ENCODE measurements around the gene CA6.
A peak's percentile ranks its signal among the peaks of the same experiment; 100 is the strongest.
"Not testable (repeated sequence)": the region's sequence is repeated elsewhere in the genome, so short reads cannot be mapped to it uniquely, and the experiment has no call there.

The CA6 gene

GRCh38 chr1:8910331-8910730 lies 35.3 kb upstream of the CA6 start:
- no CpG with 5 or more reads among the region's 3 CpGs for WGBS
- Histone ChIP-seq H3K4me3 (ENCODE audit: low read length) (no peak overlapping the region), H3K9me3 (ENCODE audit: insufficient read depth, low read depth, low read length) (peaks cover 3% of the 10 kb centered on the region), H3K27me3 (ENCODE audit: insufficient read depth, low read length) (no peaks in the 10 kb centered on the region), H3K36me3 (ENCODE audit: insufficient read depth, low read length) (no peaks in the 10 kb centered on the region), H3K4me1 (ENCODE audit: insufficient read depth, low read length) (peaks cover 21% of the 10 kb centered on the region; the same call in 1 of the 2 replicates), H3K27ac (ENCODE audit: low read depth, low read length) (no peak overlapping the region), H3K9ac (ENCODE audit: low read depth, low read length) (no peak overlapping the region)

- Histone ChIP-seq H3K27me3 (ENCODE audit: insufficient read depth, low read length) (no peaks in the 10 kb centered on the region), H3K4me1 (ENCODE audit: insufficient read depth, low read length) (peaks cover 26% of the 10 kb centered on the region), H3K27ac (ENCODE audit: low read depth, low read length) (peak overlapping the region; percentile 9; the same call in 1 of the 2 replicates), H3K9ac (ENCODE audit: low read depth, low read length) (no peak overlapping the region), H3K9me3 (ENCODE audit: insufficient read depth, low read depth, low read length) (peaks cover 3% of the 10 kb centered on the region), H3K36me3 (ENCODE audit: insufficient read depth, low read length) (no peaks in the 10 kb centered on the region), H3K4me3 (ENCODE audit: low read length) (no peak overlapping the region)
- 74% methylated on average over 6 of the region's 6 CpGs for WGBS
Measured at GRCh38 chr1:8910914-8911313, 34.8 kb upstream of the CA6 start.

- WGBS = 74% methylated on average over 9 of the region's 17 CpGs
- H3K27ac ChIP-seq (ENCODE audit: low read depth, low read length) = peak overlapping the region; percentile 74; the same call in 1 of the 2 replicates
Measured at GRCh38 chr1:8911416-8912309, 34.0 kb upstream of the CA6 start.

GRCh38 chr1:8913457-8913856 lies 32.2 kb upstream of the CA6 start:
- H3K4me3 ChIP-seq (ENCODE audit: low read length) = no peak overlapping the region
- H3K27ac ChIP-seq (ENCODE audit: low read depth, low read length) = no peak overlapping the region; the same call in 1 of the 2 replicates
- no peak overlapping the region for H3K9ac ChIP-seq (ENCODE audit: low read depth, low read length)
- WGBS = 91% methylated on average over 9 of the region's 9 CpGs
- peaks cover 22% of the 10 kb centered on the region for H3K4me1 ChIP-seq (ENCODE audit: insufficient read depth, low read length)
- peaks cover 3% of the 10 kb centered on the region for H3K9me3 ChIP-seq (ENCODE audit: insufficient read depth, low read depth, low read length)
- no peaks in the 10 kb centered on the region for H3K36me3 ChIP-seq (ENCODE audit: insufficient read depth, low read length)
- no peaks in the 10 kb centered on the region for H3K27me3 ChIP-seq (ENCODE audit: insufficient read depth, low read length)

More at GRCh38 chr1:8911416-8912309, 34.0 kb upstream of the CA6 start:
- Histone ChIP-seq H3K4me1 (ENCODE audit: insufficient read depth, low read length) (peaks cover 29% of the 10 kb centered on the region), H3K36me3 (ENCODE audit: insufficient read depth, low read length) (no peaks in the 10 kb centered on the region), H3K4me3 (ENCODE audit: low read length) (no peak overlapping the region), H3K27me3 (ENCODE audit: insufficient read depth, low read length) (no peaks in the 10 kb centered on the region), H3K9ac (ENCODE audit: low read depth, low read length) (no peak overlapping the region), H3K9me3 (ENCODE audit: insufficient read depth, low read depth, low read length) (peaks cover 3% of the 10 kb centered on the region)

GRCh38 chr1:8914466-8914865 lies 31.2 kb upstream of the CA6 start:
- H3K4me3 ChIP-seq (ENCODE audit: low read length) = no peak overlapping the region
- no peaks in the 10 kb centered on the region for H3K27me3 ChIP-seq (ENCODE audit: insufficient read depth, low read length)
- H3K9me3 ChIP-seq (ENCODE audit: insufficient read depth, low read depth, low read length) = peaks cover 3% of the 10 kb centered on the region
- 68% methylated on average over 7 of the region's 7 CpGs for WGBS
- no peaks in the 10 kb centered on the region for H3K36me3 ChIP-seq (ENCODE audit: insufficient read depth, low read length)
- no peak overlapping the region for H3K9ac ChIP-seq (ENCODE audit: low read depth, low read length)
- peak overlapping the region; percentile 16; the same call in 1 of the 2 replicates for H3K27ac ChIP-seq (ENCODE audit: low read depth, low read length)
- peaks cover 20% of the 10 kb centered on the region for H3K4me1 ChIP-seq (ENCODE audit: insufficient read depth, low read length)

GRCh38 chr1:8915446-8915845 lies 30.2 kb upstream of the CA6 start:
- peak overlapping the region; percentile 16; the same call in 1 of the 2 replicates for H3K27ac ChIP-seq (ENCODE audit: low read depth, low read length)
- no peak overlapping the region for H3K9ac ChIP-seq (ENCODE audit: low read depth, low read length)
- no peaks in the 10 kb centered on the region for H3K36me3 ChIP-seq (ENCODE audit: insufficient read depth, low read length)
- peaks cover 20% of the 10 kb centered on the region for H3K4me1 ChIP-seq (ENCODE audit: insufficient read depth, low read length)
- peaks cover 3% of the 10 kb centered on the region for H3K9me3 ChIP-seq (ENCODE audit: insufficient read depth, low read depth, low read length)
- no peak overlapping the region for H3K4me3 ChIP-seq (ENCODE audit: low read length)
- WGBS = 11% methylated on average over 3 of the region's 3 CpGs
- H3K27me3 ChIP-seq (ENCODE audit: insufficient read depth, low read length) = no peaks in the 10 kb centered on the region

GRCh38 chr1:8917536-8917935 lies 28.1 kb upstream of the CA6 start:
- not testable (repeated sequence) for H3K36me3 ChIP-seq (ENCODE audit: insufficient read depth, low read length); H3K4me3 ChIP-seq (ENCODE audit: low read length); H3K9ac ChIP-seq (ENCODE audit: low read depth, low read length); H3K27ac ChIP-seq (ENCODE audit: low read depth, low read length); H3K27me3 ChIP-seq (ENCODE audit: insufficient read depth, low read length); H3K9me3 ChIP-seq (ENCODE audit: insufficient read depth, low read depth, low read length)
- peaks cover 20% of the 10 kb centered on the region for H3K4me1 ChIP-seq (ENCODE audit: insufficient read depth, low read length)
- 95% methylated on average over 10 of the region's 10 CpGs for WGBS

- no peaks in the 10 kb centered on the region for H3K9me3 ChIP-seq (ENCODE audit: insufficient read depth, low read depth, low read length)
- 93% methylated on average over 9 of the region's 9 CpGs for WGBS
- no peak overlapping the region for H3K4me3 ChIP-seq (ENCODE audit: low read length)
- no peak overlapping the region for H3K27ac ChIP-seq (ENCODE audit: low read depth, low read length)
- H3K9ac ChIP-seq (ENCODE audit: low read depth, low read length) = no peak overlapping the region
- H3K36me3 ChIP-seq (ENCODE audit: insufficient read depth, low read length) = no peaks in the 10 kb centered on the region
- H3K4me1 ChIP-seq (ENCODE audit: insufficient read depth, low read length) = no peaks in the 10 kb centered on the region
- H3K27me3 ChIP-seq (ENCODE audit: insufficient read depth, low read length) = no peaks in the 10 kb centered on the region
Measured at GRCh38 chr1:8922962-8923361, 22.7 kb upstream of the CA6 start.

- no peaks in the 10 kb centered on the region for H3K36me3 ChIP-seq (ENCODE audit: insufficient read depth, low read length)
- H3K27me3 ChIP-seq (ENCODE audit: insufficient read depth, low read length) = no peaks in the 10 kb centered on the region
- no peak overlapping the region for H3K9ac ChIP-seq (ENCODE audit: low read depth, low read length)
- H3K27ac ChIP-seq (ENCODE audit: low read depth, low read length) = no peak overlapping the region
- H3K4me1 ChIP-seq (ENCODE audit: insufficient read depth, low read length) = no peaks in the 10 kb centered on the region
- WGBS = 87% methylated on average over 2 of the region's 2 CpGs
- no peak overlapping the region for H3K4me3 ChIP-seq (ENCODE audit: low read length)
- no peaks in the 10 kb centered on the region for H3K9me3 ChIP-seq (ENCODE audit: insufficient read depth, low read depth, low read length)
Measured at GRCh38 chr1:8925406-8925805, 20.3 kb upstream of the CA6 start.

- Histone ChIP-seq H3K9me3 (ENCODE audit: insufficient read depth, low read depth, low read length) (no peaks in the 10 kb centered on the region), H3K36me3 (ENCODE audit: insufficient read depth, low read length) (no peaks in the 10 kb centered on the region), H3K27ac (ENCODE audit: low read depth, low read length) (no peak overlapping the region), H3K4me3 (ENCODE audit: low read length) (no peak overlapping the region), H3K27me3 (ENCODE audit: insufficient read depth, low read length) (no peaks in the 10 kb centered on the region), H3K9ac (ENCODE audit: low read depth, low read length) (no peak overlapping the region), H3K4me1 (ENCODE audit: insufficient read depth, low read length) (no peaks in the 10 kb centered on the region)
- WGBS = 92% methylated on average over 9 of the region's 9 CpGs
Measured at GRCh38 chr1:8925960-8926359, 19.7 kb upstream of the CA6 start.

- no peak overlapping the region for H3K27ac ChIP-seq (ENCODE audit: low read depth, low read length)
- no peaks in the 10 kb centered on the region for H3K27me3 ChIP-seq (ENCODE audit: insufficient read depth, low read length)
- no peak overlapping the region for H3K9ac ChIP-seq (ENCODE audit: low read depth, low read length)
- H3K9me3 ChIP-seq (ENCODE audit: insufficient read depth, low read depth, low read length) = no peaks in the 10 kb centered on the region
- H3K36me3 ChIP-seq (ENCODE audit: insufficient read depth, low read length) = no peaks in the 10 kb centered on the region
- 92% methylated on average over 12 of the region's 12 CpGs for WGBS
- no peak overlapping the region for H3K4me3 ChIP-seq (ENCODE audit: low read length)
- no peaks in the 10 kb centered on the region for H3K4me1 ChIP-seq (ENCODE audit: insufficient read depth, low read length)
Measured at GRCh38 chr1:8926707-8927694, 18.7 kb upstream of the CA6 start.

All from HUES64 (cell line).